B cell (primary cell): ENCODE results near the gene STT3B. TPM values are rescaled to one million over a fixed set of nuclear protein-coding genes. Genes with fewer than 3 reads are reported as not detected.

Source experiments
- ATAC-seq: fragments of 200-7000 bp; cut with Tn5 transposase; one replicate; pipeline ENCODE4 v1.10.0; 2021; ENCODE audit warnings: low read depth, mild to moderate bottlenecking, moderate number of reproducible peaks, moderate library complexity
- CTCF ChIA-PET: fragments of 350-600 bp; sonication (Branson Sonifier 250); formaldehyde crosslinking; loops from one replicate; lab custom pipeline; 2021; ENCODE audit warnings: antibody characterized with exemption, inconsistent platforms; lab: Charles Lee
- POLR2A ChIA-PET: fragments of 350-600 bp; sonication (Branson Sonifier 250); formaldehyde crosslinking; loops from one replicate; lab custom pipeline; 2021; ENCODE audit warnings: antibody characterized with exemption; lab: Charles Lee
- DNase-seq: peaks from one replicate; pipeline ENCODE4 v3.0.0; 2013
- H2AFZ ChIP-seq: 2 replicates; pipeline ENCODE4 v1.6.1; 2012; ENCODE audit warnings: mild to moderate bottlenecking, low read depth, low read length; ENCODE audit not compliant: insufficient read depth, poor library complexity, severe bottlenecking
- H3K27ac ChIP-seq, 2 donors: 1 replicate in 1 of 2; 2 replicates in 1 of 2; pipeline ENCODE4 v1.5.1; 2012 to 2013; ENCODE audit warnings: low read length in 2 of 2, mild to moderate bottlenecking in 2 of 2, moderate library complexity in 1 of 2
- H3K27me3 ChIP-seq, 4 experiments: fragments of 200-600 bp in 1 of 4; sonication (generic) in 1 of 4; replicated peaks in 1 of 4; 1 replicate in 2 of 4; 2 replicates in 2 of 4; pipeline versions ENCODE4 v1.6.1 to v1.7.0; 2013 to 2016; ENCODE audit warnings: low read length in 3 of 4, mild to moderate bottlenecking in 2 of 4, mixed read lengths in 1 of 4, moderate library complexity in 1 of 4; ENCODE audit not compliant: insufficient read depth in 4 of 4, control insufficient read depth in 3 of 4; ENCODE audit errors: control extremely low read depth in 1 of 4
- H3K36me3 ChIP-seq, 2 experiments: replicated peaks in 1 of 2; 1 replicate in 1 of 2; 2 replicates in 1 of 2; pipeline versions ENCODE4 v1.6.1 to v1.7.1; 2013; ENCODE audit warnings: low read length in 1 of 2; ENCODE audit not compliant: insufficient read depth in 2 of 2, control insufficient read depth in 1 of 2; ENCODE audit errors: control extremely low read depth in 1 of 2, extremely low read depth in 1 of 2
- H3K4me1 ChIP-seq, 2 donors: fragments of 200-600 bp in 1 of 2; sonication (generic) in 1 of 2; 1 replicate in 1 of 2; 2 replicates in 1 of 2; pipeline versions ENCODE4 v1.5.1 to v1.6.1; 2013 to 2017; ENCODE audit warnings: low read length in 2 of 2; ENCODE audit not compliant: control insufficient read depth in 2 of 2, insufficient read depth in 2 of 2
- H3K4me2 ChIP-seq: replicated peaks from 2 replicates; pipeline ENCODE3; 2012; ENCODE audit warnings: mild to moderate bottlenecking, low read depth, low read length; ENCODE audit not compliant: poor library complexity, severe bottlenecking
- H3K4me3 ChIP-seq, 5 experiments: fragments of 200-600 bp in 1 of 5; sonication (generic) in 1 of 5; 1 replicate in 3 of 5; 2 replicates in 2 of 5; pipeline versions ENCODE4 v1.5.1 to v1.7.0; 2011 to 2016; ENCODE audit warnings: low read length in 4 of 5, mild to moderate bottlenecking in 4 of 5, low read depth in 2 of 5, control low read depth in 1 of 5, moderate library complexity in 1 of 5; ENCODE audit not compliant: insufficient read depth in 1 of 5; ENCODE audit errors: control extremely low read depth in 1 of 5, extremely low read depth in 1 of 5
- H3K79me2 ChIP-seq: fragments of 200-600 bp; sonication (generic); one replicate; pipeline ENCODE4 v1.6.0; 2016; ENCODE audit warnings: low read length; ENCODE audit not compliant: control insufficient read depth, insufficient read depth
- H3K9ac ChIP-seq: fragments of 200-600 bp; sonication (generic); 2 replicates; pipeline ENCODE4 v1.6.1; 2017; ENCODE audit warnings: mild to moderate bottlenecking, low read length, moderate library complexity
- H3K9me3 ChIP-seq, 3 donors: one replicate each; pipeline versions ENCODE4 v1.6.1 to v1.7.1; 2013; ENCODE audit warnings: low read length in 2 of 3; ENCODE audit not compliant: control insufficient read depth in 2 of 3, insufficient read depth in 1 of 3; ENCODE audit errors: control extremely low read depth in 1 of 3
- H4K20me1 ChIP-seq: 2 replicates; pipeline ENCODE4 v1.6.0; 2012; ENCODE audit warnings: mild to moderate bottlenecking, low read length; ENCODE audit not compliant: insufficient read depth, control insufficient read depth, poor library complexity, severe bottlenecking
- H3K27ac Mint-ChIP-seq: one replicate; pipeline ENCODE4 v1.8.0; 2021; ENCODE audit warnings: mixed read lengths
- H3K27me3 Mint-ChIP-seq: one replicate; pipeline ENCODE4 v1.8.0; 2021; ENCODE audit warnings: mixed read lengths
- H3K4me1 Mint-ChIP-seq: one replicate; pipeline ENCODE4 v1.8.0; 2021; ENCODE audit warnings: mixed read lengths
- H3K4me3 Mint-ChIP-seq: one replicate; pipeline ENCODE4 v1.8.0; 2021; ENCODE audit warnings: mixed read lengths
- H3K9me3 Mint-ChIP-seq: one replicate; pipeline ENCODE4 v1.8.0; 2022; ENCODE audit warnings: mixed read lengths; ENCODE audit not compliant: insufficient read depth
- EZH2 ChIP-seq: IDR thresholded peaks from 2 replicates; pipeline ENCODE4 v1.6.1; 2012; ENCODE audit warnings: borderline replicate concordance, low read depth, mild to moderate bottlenecking, moderate library complexity, low read length; ENCODE audit not compliant: insufficient read depth, poor library complexity, severe bottlenecking
- WGBS: methylation state at CpG from one replicate; pipeline ENCODE4 v1.1.5; 2013; ENCODE audit warnings: missing lambda C conversion rate; ENCODE audit not compliant: insufficient coverage; 5-methylcytosine and 5-hydroxymethylcytosine counted together
- intact Hi-C: fragments of 100-400 bp; cut with micrococcal nuclease; formaldehyde crosslinking; loops from one replicate; pipeline ENCODE4 v1.10.0; 2022
- polyA plus RNA-seq: library from polyadenylated mRNA; depleted of rRNA; stranded (reverse); fragments of >200 nt; gene quantifications from 2 replicates; pipeline ENCODE4 v1.2.3, GENCODE V29; 2012
- total RNA-seq, 2 donors: library from RNA; stranded (reverse); fragments of 120-200 nt in 1 of 2; gene quantifications; 1 replicate in 1 of 2; 2 replicates in 1 of 2; pipeline versions ENCODE4 v1.2.3 to v1.2.4, GENCODE V29; 2013 to 2022
- TF ChIP-seq, protein P1 (sequence below): fragments of 200-600 bp; IDR thresholded peaks from one replicate; pipeline ENCODE4 v1.8.0; 2022; ENCODE audit warnings: antibody characterized with exemption, mild to moderate bottlenecking

STT3B gene
- total and polyA plus RNA-seq, 2 donors (not counting 1 experiment from before 2014, with no cell fraction given) = 35.4 to 79.2 TPM

DNA sequence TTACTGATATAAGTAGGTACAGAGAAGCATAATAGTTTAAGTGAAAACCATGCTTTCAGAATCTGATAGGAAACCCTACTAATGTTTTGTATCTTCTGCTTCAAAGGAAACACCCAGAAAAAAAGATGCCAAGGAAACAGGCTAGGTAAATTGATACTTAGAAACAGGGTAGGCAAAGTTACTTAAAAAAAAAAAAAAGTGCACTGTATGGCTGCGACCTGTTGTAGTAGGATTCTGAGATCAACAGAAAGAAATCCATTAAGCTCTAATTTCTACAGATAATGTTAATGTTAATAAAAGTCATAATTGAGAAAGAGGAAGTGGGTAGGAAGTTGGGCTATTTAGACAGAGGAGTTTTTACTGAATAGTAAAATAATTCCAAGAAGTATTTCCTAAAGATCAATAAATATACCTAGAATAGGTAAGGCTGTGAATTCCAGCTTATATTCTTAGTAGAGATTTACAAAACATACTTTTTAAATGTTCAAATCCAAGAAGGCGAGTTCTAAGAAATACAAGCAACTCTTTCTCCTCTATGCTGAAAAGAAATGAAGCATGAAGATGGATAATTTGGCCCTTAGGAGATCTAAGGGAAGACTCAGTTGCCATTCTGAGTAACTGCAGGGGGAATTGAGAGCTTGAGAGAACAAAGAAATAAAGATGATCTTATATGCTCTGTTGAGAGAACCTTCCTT is 24.1 kb upstream of the STT3B start:
- H3K4me1 ChIP-seq = peaks cover 5 to 6% of the 10 kb centered on the region in 2 donors
- H3K4me1 Mint-ChIP-seq = peaks cover 8% of the 10 kb centered on the region

More for the DNA sequence above, 24.1 kb upstream of the STT3B start:
- no peak overlapping the region for H3K4me3 ChIP-seq
- H3K36me3 ChIP-seq = no peaks in the 10 kb centered on the region
- no peak for ATAC-seq
- H3K27ac ChIP-seq = no peak overlapping the region
- peaks cover 0 to 9% (median 0%) of the 10 kb centered on the region in 4 experiments for H3K27me3 ChIP-seq
- no peak for DNase-seq
- H3K9me3 ChIP-seq = no peaks in the 10 kb centered on the region
- Mint-ChIP-seq H3K27ac (no peak overlapping the region), H3K27me3 (peaks cover 27% of the 10 kb centered on the region), H3K9me3 (no peaks in the 10 kb centered on the region), H3K4me3 (no peak overlapping the region)
- WGBS = no CpG with 5 or more reads among the region's 2 CpGs
- H3K79me2 ChIP-seq = no peaks in the 10 kb centered on the region
- H4K20me1 ChIP-seq = no peaks in the 10 kb centered on the region
- no peak overlapping the region for H3K4me2 ChIP-seq
- no peak overlapping the region for H2AFZ ChIP-seq
- H3K9ac ChIP-seq = no peak overlapping the region
- TF ChIP-seq, protein P1, sequence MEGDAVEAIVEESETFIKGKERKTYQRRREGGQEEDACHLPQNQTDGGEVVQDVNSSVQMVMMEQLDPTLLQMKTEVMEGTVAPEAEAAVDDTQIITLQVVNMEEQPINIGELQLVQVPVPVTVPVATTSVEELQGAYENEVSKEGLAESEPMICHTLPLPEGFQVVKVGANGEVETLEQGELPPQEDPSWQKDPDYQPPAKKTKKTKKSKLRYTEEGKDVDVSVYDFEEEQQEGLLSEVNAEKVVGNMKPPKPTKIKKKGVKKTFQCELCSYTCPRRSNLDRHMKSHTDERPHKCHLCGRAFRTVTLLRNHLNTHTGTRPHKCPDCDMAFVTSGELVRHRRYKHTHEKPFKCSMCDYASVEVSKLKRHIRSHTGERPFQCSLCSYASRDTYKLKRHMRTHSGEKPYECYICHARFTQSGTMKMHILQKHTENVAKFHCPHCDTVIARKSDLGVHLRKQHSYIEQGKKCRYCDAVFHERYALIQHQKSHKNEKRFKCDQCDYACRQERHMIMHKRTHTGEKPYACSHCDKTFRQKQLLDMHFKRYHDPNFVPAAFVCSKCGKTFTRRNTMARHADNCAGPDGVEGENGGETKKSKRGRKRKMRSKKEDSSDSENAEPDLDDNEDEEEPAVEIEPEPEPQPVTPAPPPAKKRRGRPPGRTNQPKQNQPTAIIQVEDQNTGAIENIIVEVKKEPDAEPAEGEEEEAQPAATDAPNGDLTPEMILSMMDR = no peak
- no peak for TF ChIP-seq EZH2
- intact Hi-C loops = no loop called here
- POLR2A ChIA-PET = no interaction called here
- CTCF ChIA-PET = interaction anchor here (1.3 to 1.6 kb wide), 2 partner anchors 44 to 61 kb away, joined by 3 read pairs; no protein-coding TSS in a partner anchor
